ENCODE measurements around the gene CHD1L.

The CHD1L gene

DNA sequence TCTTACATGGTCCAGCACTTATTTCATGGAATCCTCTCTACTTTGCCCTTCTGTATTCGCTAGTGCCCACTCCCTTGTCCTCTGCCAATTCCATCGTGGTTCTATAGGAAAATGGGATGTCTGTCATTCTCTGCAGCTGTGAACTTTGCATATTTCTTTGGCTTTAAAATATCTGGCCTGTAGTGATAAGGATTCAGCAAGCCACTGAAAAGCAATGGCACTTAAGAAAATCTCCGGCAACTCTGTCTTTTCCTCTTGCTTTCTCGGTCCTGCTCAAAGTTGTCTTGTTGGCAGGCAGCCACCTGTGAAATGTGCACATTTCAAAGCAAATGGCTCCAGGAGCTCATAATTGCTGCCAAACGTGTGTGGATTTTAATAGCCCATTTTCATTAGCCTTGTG lies 91.8 kb downstream of the CHD1L start:
- no peak for TF ChIP-seq SIN3A (IDR thresholded peaks at IDR 0.05; ENCODE audit: borderline replicate concordance, insufficient read depth, low read length)

DNA sequence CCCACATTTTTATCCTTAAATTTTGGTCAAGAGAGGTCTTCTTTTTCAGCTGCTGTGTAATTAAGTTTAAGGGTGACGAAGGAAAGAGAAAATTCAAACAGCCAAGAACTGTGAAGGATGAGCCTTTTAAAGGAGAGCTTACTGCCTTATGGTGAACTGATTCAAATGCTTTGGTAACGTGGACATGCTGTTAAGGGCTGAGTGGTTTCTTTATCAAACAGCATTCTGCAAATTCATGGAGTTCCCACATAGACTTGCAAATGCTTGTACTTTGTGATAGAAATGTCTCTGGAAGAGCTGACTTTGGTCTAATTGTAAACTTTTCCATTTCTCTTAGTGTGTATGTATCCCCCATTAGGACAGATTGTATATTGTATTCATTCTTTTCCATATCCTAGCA lies 93.8 kb downstream of the CHD1L start:
- TF ChIP-seq FOXP2 (optimal IDR thresholded peaks at IDR 0.05; ENCODE audit: borderline replicate concordance, extremely low read depth, extremely low read length, insufficient read depth): no peak
- TF ChIP-seq TAF1 (IDR thresholded peaks at IDR 0.05; ENCODE audit: borderline replicate concordance, insufficient read depth, low read length): no peak
- TF ChIP-seq POLR2AphosphoS5 (IDR thresholded peaks at IDR 0.05; ENCODE audit: low read depth, low read length): no peak
- TF ChIP-seq, protein P1, sequence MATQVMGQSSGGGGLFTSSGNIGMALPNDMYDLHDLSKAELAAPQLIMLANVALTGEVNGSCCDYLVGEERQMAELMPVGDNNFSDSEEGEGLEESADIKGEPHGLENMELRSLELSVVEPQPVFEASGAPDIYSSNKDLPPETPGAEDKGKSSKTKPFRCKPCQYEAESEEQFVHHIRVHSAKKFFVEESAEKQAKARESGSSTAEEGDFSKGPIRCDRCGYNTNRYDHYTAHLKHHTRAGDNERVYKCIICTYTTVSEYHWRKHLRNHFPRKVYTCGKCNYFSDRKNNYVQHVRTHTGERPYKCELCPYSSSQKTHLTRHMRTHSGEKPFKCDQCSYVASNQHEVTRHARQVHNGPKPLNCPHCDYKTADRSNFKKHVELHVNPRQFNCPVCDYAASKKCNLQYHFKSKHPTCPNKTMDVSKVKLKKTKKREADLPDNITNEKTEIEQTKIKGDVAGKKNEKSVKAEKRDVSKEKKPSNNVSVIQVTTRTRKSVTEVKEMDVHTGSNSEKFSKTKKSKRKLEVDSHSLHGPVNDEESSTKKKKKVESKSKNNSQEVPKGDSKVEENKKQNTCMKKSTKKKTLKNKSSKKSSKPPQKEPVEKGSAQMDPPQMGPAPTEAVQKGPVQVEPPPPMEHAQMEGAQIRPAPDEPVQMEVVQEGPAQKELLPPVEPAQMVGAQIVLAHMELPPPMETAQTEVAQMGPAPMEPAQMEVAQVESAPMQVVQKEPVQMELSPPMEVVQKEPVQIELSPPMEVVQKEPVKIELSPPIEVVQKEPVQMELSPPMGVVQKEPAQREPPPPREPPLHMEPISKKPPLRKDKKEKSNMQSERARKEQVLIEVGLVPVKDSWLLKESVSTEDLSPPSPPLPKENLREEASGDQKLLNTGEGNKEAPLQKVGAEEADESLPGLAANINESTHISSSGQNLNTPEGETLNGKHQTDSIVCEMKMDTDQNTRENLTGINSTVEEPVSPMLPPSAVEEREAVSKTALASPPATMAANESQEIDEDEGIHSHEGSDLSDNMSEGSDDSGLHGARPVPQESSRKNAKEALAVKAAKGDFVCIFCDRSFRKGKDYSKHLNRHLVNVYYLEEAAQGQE (IDR thresholded peaks at IDR 0.05; ENCODE audit: insufficient read depth in 1 of 2, low read depth in 2 of 2, low read length in 2 of 2): no peak
- TF ChIP-seq SIN3A (IDR thresholded peaks at IDR 0.05; ENCODE audit: borderline replicate concordance, insufficient read depth, low read length): no peak

DNA sequence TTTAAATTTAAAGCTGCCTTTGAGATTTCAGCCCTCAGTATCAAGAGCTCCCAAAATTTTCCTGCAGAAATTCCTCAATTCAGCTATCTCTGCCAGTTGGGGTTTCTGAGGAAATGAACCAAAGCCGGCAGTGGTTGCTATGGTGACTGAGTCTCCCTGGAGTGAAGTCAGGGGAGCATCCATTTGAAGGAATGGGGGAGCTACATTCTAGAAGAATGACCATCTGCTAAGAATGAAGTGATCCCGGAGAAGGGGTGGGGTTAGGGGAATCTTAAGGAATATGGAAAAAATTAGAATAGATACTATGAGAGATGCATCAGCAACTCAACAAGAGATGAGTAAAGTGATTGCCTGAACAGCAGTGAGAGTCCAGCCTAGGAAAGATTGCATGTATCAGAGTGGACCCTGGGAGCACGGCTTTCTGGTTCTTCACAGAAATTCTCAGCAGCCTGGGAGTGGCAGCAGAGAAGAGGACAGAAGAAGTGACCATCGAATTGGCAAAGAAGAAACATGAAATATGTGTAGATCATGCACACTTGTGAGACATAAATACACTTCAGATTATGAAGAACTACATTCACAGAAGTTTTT lies 94.7 kb downstream of the CHD1L start:
- no peak for TF ChIP-seq TAF1 (IDR thresholded peaks at IDR 0.05; ENCODE audit: borderline replicate concordance, insufficient read depth, low read length)
- TF ChIP-seq, protein P1 (IDR thresholded peaks at IDR 0.05; ENCODE audit: insufficient read depth in 1 of 2, low read depth in 2 of 2, low read length in 2 of 2): no peak
- TF ChIP-seq SIN3A (IDR thresholded peaks at IDR 0.05; ENCODE audit: borderline replicate concordance, insufficient read depth, low read length): no peak
- TF ChIP-seq FOXP2 (optimal IDR thresholded peaks at IDR 0.05; ENCODE audit: borderline replicate concordance, extremely low read depth, extremely low read length, insufficient read depth): no peak
- TF ChIP-seq POLR2AphosphoS5 (IDR thresholded peaks at IDR 0.05; ENCODE audit: low read depth, low read length): no peak

DNA sequence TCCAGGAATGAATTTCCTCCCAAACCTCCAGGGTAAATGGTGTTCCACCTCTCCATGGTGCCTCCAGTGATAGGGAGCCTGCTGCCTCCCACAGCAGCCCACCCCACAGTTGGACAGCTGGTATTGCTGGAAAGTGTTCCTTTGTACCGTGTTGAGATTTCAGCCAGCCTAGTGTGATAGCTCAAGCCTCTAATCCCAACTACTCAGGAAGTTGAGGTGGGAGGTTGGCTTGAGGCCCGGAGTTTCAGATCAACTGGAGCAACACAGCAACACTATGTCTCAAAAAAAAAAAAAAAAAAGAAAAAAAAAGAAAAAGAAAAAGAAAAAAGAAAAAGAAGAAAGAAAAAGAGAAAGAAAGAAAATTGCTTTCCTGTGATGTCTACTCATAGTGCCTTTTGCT lies 96.1 kb downstream of the CHD1L start:
- no peak for TF ChIP-seq POLR2AphosphoS5 (IDR thresholded peaks at IDR 0.05; ENCODE audit: low read depth, low read length)

DNA sequence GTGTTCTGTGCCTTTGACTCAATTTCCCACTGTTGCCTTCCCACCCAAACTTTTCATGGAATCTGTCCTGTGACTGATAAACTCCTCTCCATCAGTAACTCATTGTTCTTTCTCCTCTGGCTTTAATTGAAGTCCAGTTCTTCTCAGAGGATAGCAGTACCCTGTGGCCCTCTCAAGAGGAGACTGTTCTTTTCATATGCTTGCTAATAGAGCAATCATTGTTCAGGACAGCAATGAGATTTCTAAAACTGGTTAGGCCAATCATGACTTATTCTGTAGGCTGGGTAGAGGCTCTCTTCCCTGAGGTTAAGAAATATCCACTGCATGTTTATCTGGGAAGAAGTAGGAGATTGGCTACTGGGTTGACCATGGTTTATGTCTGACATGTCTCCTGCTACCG lies 98.8 kb downstream of the CHD1L start:
- TF ChIP-seq, protein P1 (IDR thresholded peaks at IDR 0.05; ENCODE audit: insufficient read depth in 1 of 2, low read depth in 2 of 2, low read length in 2 of 2): no peak
- TF ChIP-seq SIN3A (IDR thresholded peaks at IDR 0.05; ENCODE audit: borderline replicate concordance, insufficient read depth, low read length) (no peak), TAF1 (IDR thresholded peaks at IDR 0.05; ENCODE audit: borderline replicate concordance, insufficient read depth, low read length) (no peak), POLR2AphosphoS5 (IDR thresholded peaks at IDR 0.05; ENCODE audit: low read depth, low read length) (no peak), FOXP2 (optimal IDR thresholded peaks at IDR 0.05; ENCODE audit: borderline replicate concordance, extremely low read depth, extremely low read length, insufficient read depth) (no peak)
